Left forelimb (tissue), 1 donor: Measurements from ENCODE around the gene ARHGAP26.

Experiments
- DNase-seq: peaks from one replicate; pipeline ENCODE4 v3.0.0-alpha.2; 2018; ENCODE audit warnings: low spot score

ARHGAP26 gene

GRCh38 chr5:143208365-143208641, 438.1 kb downstream of the ARHGAP26 start:
- DNase-seq: no peak

GRCh38 chr5:143208781-143209510, 438.8 kb downstream of the ARHGAP26 start:
- no peak for DNase-seq

GRCh38 chr5:143209881-143210395, 439.8 kb downstream of the ARHGAP26 start:
- no peak for DNase-seq

GRCh38 chr5:143210576-143210975, 440.4 kb downstream of the ARHGAP26 start:
- DNase-seq: no peak

GRCh38 chr5:143212261-143212660, 442.1 kb downstream of the ARHGAP26 start:
- DNase-seq: no peak

GRCh38 chr5:143213231-143213850, 443.2 kb downstream of the ARHGAP26 start:
- DNase-seq: no peak

GRCh38 chr5:143213851-143214363, 443.7 kb downstream of the ARHGAP26 start:
- no peak for DNase-seq

GRCh38 chr5:143214458-143214857, 444.3 kb downstream of the ARHGAP26 start:
- no peak for DNase-seq

GRCh38 chr5:143214890-143215289, 444.7 kb downstream of the ARHGAP26 start:
- DNase-seq: no peak

GRCh38 chr5:143215690-143216089, 445.5 kb downstream of the ARHGAP26 start:
- DNase-seq: no peak

- no peak for DNase-seq
Observed at GRCh38 chr5:143216211-143216610, 446.0 kb downstream of the ARHGAP26 start.

GRCh38 chr5:143217065-143217803, 447.1 kb downstream of the ARHGAP26 start:
- DNase-seq: no peak

GRCh38 chr5:143217804-143218160, 447.6 kb downstream of the ARHGAP26 start:
- no peak for DNase-seq

- DNase-seq: no peak
Observed at GRCh38 chr5:143218517-143219170, 448.5 kb downstream of the ARHGAP26 start.

- DNase-seq: no peak
Observed at GRCh38 chr5:143219696-143220095, 449.5 kb downstream of the ARHGAP26 start.

GRCh38 chr5:143220748-143221251, 450.6 kb downstream of the ARHGAP26 start:
- no peak for DNase-seq

- DNase-seq: no peak
Observed at GRCh38 chr5:143222287-143223231, 452.4 kb downstream of the ARHGAP26 start.

GRCh38 chr5:143224672-143225071, 454.5 kb downstream of the ARHGAP26 start:
- no peak for DNase-seq

- no peak for DNase-seq
Observed at GRCh38 chr5:143225511-143225910, 455.3 kb downstream of the ARHGAP26 start.

- DNase-seq: no peak
Observed at GRCh38 chr5:143226361-143226760, 456.2 kb downstream of the ARHGAP26 start.

GRCh38 chr5:143226872-143227271, 456.7 kb downstream of the ARHGAP26 start:
- no peak for DNase-seq
